SK-N-SH (cell line): ENCODE results near the gene MTHFS.

Source experiments
- EP300 ChIP-seq, 2 experiments: IDR thresholded peaks; 2 replicates each; pipeline versions ENCODE4 v1.4.0 to v1.6.1; 2012; ENCODE audit warnings: borderline replicate concordance in 1 of 2, low read depth in 1 of 2, low read length in 1 of 2
- GATA2 ChIP-seq: sonication (generic); formaldehyde crosslinking; IDR thresholded peaks from 2 replicates; pipeline ENCODE4 v1.5.0; 2020; ENCODE audit warnings: mild to moderate bottlenecking, missing genetic modification reagents
- IRF3 ChIP-seq: fragments of 150-350 bp; IDR thresholded peaks from 2 replicates; pipeline ENCODE4 v1.6.1; 2016; ENCODE audit warnings: mild to moderate bottlenecking, low read depth, low read length
- MXI1 ChIP-seq: IDR thresholded peaks from 2 replicates; pipeline ENCODE4 v1.6.1; 2012; ENCODE audit warnings: mild to moderate bottlenecking, low read depth, low read length, improper control_type of control experiment
- POLR2AphosphoS5 ChIP-seq: IDR thresholded peaks from 2 replicates; pipeline ENCODE4 v1.6.1; 2012; ENCODE audit warnings: low read depth, low read length
- RAD21 ChIP-seq: IDR thresholded peaks from 2 replicates; pipeline ENCODE4 v1.6.1; 2012; ENCODE audit warnings: mild to moderate bottlenecking, low read length
- RXRA ChIP-seq: IDR thresholded peaks from 2 replicates; pipeline ENCODE4 v1.4.0; 2012; ENCODE audit warnings: low read depth, mild to moderate bottlenecking, borderline replicate concordance
- SIN3A ChIP-seq: IDR thresholded peaks from 2 replicates; pipeline ENCODE4 v1.6.1; 2012; ENCODE audit warnings: low read depth, mild to moderate bottlenecking, low read length, moderate library complexity, borderline replicate concordance
- SMC3 ChIP-seq: IDR thresholded peaks from 2 replicates; pipeline ENCODE4 v1.6.1; 2012; ENCODE audit warnings: low read depth, low read length, improper control_type of control experiment
- TCF12 ChIP-seq: IDR thresholded peaks from 2 replicates; pipeline ENCODE4 v1.4.0; 2012
- ZBTB33 ChIP-seq: IDR thresholded peaks from 2 replicates; pipeline ENCODE4 v1.4.0; 2012; ENCODE audit warnings: low read depth, borderline replicate concordance
- TF ChIP-seq, protein P1 (sequence below): fragments of 200-600 bp; sonication (generic); IDR thresholded peaks from 2 replicates; pipeline ENCODE4 v1.6.1; 2017; ENCODE audit warnings: antibody characterized with exemption, mild to moderate bottlenecking, moderate library complexity

GRCh38 chr15:79919749-79920511, 23.1 kb upstream of the MTHFS start:
- TF ChIP-seq, protein P1, sequence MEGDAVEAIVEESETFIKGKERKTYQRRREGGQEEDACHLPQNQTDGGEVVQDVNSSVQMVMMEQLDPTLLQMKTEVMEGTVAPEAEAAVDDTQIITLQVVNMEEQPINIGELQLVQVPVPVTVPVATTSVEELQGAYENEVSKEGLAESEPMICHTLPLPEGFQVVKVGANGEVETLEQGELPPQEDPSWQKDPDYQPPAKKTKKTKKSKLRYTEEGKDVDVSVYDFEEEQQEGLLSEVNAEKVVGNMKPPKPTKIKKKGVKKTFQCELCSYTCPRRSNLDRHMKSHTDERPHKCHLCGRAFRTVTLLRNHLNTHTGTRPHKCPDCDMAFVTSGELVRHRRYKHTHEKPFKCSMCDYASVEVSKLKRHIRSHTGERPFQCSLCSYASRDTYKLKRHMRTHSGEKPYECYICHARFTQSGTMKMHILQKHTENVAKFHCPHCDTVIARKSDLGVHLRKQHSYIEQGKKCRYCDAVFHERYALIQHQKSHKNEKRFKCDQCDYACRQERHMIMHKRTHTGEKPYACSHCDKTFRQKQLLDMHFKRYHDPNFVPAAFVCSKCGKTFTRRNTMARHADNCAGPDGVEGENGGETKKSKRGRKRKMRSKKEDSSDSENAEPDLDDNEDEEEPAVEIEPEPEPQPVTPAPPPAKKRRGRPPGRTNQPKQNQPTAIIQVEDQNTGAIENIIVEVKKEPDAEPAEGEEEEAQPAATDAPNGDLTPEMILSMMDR = no peak
- TF ChIP-seq RXRA (no peak), RAD21 (no peak), ZBTB33 (no peak), TCF12 (no peak), IRF3 (no peak), MXI1 (no peak), GATA2 (CRISPR knock-in tag) (no peak), POLR2AphosphoS5 (no peak), SIN3A (no peak), SMC3 (no peak), EP300 (IDR thresholded peaks at IDR 0.05; ENCODE audit: borderline replicate concordance in 1 of 2, low read depth in 1 of 2, low read length in 1 of 2) (no peak)
